Right ventricle myocardium inferior (tissue), 1 donor: ENCODE results near the gene TMEM185B. TPM values are rescaled to one million over a fixed set of nuclear protein-coding genes. Genes with fewer than 3 reads are reported as not detected.
A peak's percentile ranks its signal among the peaks of the same experiment; 100 is the strongest.

Source experiments
- ATAC-seq: fragments of 200-7000 bp; cut with Tn5 transposase; one replicate; pipeline ENCODE4 v1.9.1; 2020; ENCODE audit warnings: mild to moderate bottlenecking, moderate library complexity
- DNase-seq: peaks from one replicate; pipeline ENCODE4 v3.0.0; 2021; ENCODE audit errors: missing footprints
- intact Hi-C: fragments of 100-400 bp; cut with DNase I; formaldehyde crosslinking; loops from one replicate; pipeline ENCODE4 v1.11.0; 2022
- total RNA-seq: library from RNA; stranded (reverse); fragmentation: NEBNext Ultra II Directional; extraction: Animal tissue kit (Norgen Biotek cat#: 25700); gene quantifications from one replicate; pipeline ENCODE4 v1.2.1, GENCODE V29; 2021
- donor health status: DM: no; HTN: yes; CAD: no; lungs with severe emphysema.

Gene TMEM185B
- total RNA-seq, 1 donor from 2014 or later, result 20.6 TPM

GRCh38 chr2:120253021-120253882 lies 30.1 kb upstream of the TMEM185B start:
- ATAC-seq (peak; percentile 79), DNase-seq (peak; percentile 96)
- intact Hi-C loops, result loop anchor here (1.0 kb wide), 2 partner anchors 30 to 60 kb away; partner anchors contain the start of gene TMEM185B

- intact Hi-C loops, result loop anchor here (1.0 kb wide), 2 partner anchors 29 to 61 kb away; partner anchors contain the start of gene TMEM185B
- ATAC-seq (peak; percentile 96), DNase-seq (peak; percentile 100)
Observed at GRCh38 chr2:120252225-120253020, 29.2 kb upstream of the TMEM185B start, which contains the start of gene RALB. Gene RALB (plus strand): TSS chr2:120252852. CDS start chr2:120278665, 25,813 bp downstream.

- DNase-seq, result no peak
- no peak for ATAC-seq
- intact Hi-C loops, result no loop called here
Observed at GRCh38 chr2:120251880-120252224, 28.7 kb upstream of the TMEM185B start.

GRCh38 chr2:120251078-120251477 lies 27.9 kb upstream of the TMEM185B start:
- DNase-seq, result no peak

GRCh38 chr2:120250640-120251039 lies 27.4 kb upstream of the TMEM185B start:
- DNase-seq (no peak), ATAC-seq (no peak)
- intact Hi-C loops, result no loop called here

More at GRCh38 chr2:120251078-120251477, 27.9 kb upstream of the TMEM185B start:
- no peak for ATAC-seq
- intact Hi-C loops, result no loop called here

- ATAC-seq (no peak), DNase-seq (no peak)
- intact Hi-C loops, result no loop called here
Observed at GRCh38 chr2:120247851-120248250, 24.7 kb upstream of the TMEM185B start.

- DNase-seq, result no peak
- intact Hi-C loops, result no loop called here
- ATAC-seq, result no peak
Observed at GRCh38 chr2:120246546-120247300, 23.5 kb upstream of the TMEM185B start.

GRCh38 chr2:120245520-120246332 lies 22.5 kb upstream of the TMEM185B start:
- intact Hi-C loops, result no loop called here

GRCh38 chr2:120244656-120245519 lies 21.7 kb upstream of the TMEM185B start:
- DNase-seq (no peak), ATAC-seq (peak; percentile 7)
- intact Hi-C loops, result no loop called here

More at GRCh38 chr2:120245520-120246332, 22.5 kb upstream of the TMEM185B start:
- no peak for DNase-seq
- no peak for ATAC-seq

GRCh38 chr2:120243875-120244553 lies 20.8 kb upstream of the TMEM185B start:
- no peak for DNase-seq
- intact Hi-C loops, result no loop called here
- ATAC-seq, result no peak

- intact Hi-C loops, result no loop called here
- no peak for ATAC-seq
- DNase-seq, result no peak
Observed at GRCh38 chr2:120243211-120243610, 20.0 kb upstream of the TMEM185B start.

- intact Hi-C loops, result no loop called here
- DNase-seq (no peak), ATAC-seq (no peak)
Observed at GRCh38 chr2:120241684-120242083, 18.5 kb upstream of the TMEM185B start.

- no peak for DNase-seq
- intact Hi-C loops, result no loop called here
- ATAC-seq, result no peak
Observed at GRCh38 chr2:120240901-120241429, 17.8 kb upstream of the TMEM185B start.

- DNase-seq (no peak), ATAC-seq (peak; percentile 28)
- intact Hi-C loops, result no loop called here
Observed at GRCh38 chr2:120239488-120240287, 16.5 kb upstream of the TMEM185B start.

- intact Hi-C loops, result no loop called here
- ATAC-seq (no peak), DNase-seq (no peak)
Observed at GRCh38 chr2:120238728-120239487, 15.7 kb upstream of the TMEM185B start.
